Embryonic facial prominence (tissue), 1 donor: ENCODE results near the gene GPR157.
"Not testable (repeated sequence)": the region's sequence is repeated elsewhere in the genome, so short reads cannot be mapped to it uniquely, and the experiment has no call there.

Source experiments
- DNase-seq: peaks from one replicate; pipeline ENCODE4 v3.0.0-alpha.2; 2016; ENCODE audit errors: extremely low spot score

Gene GPR157

DNA sequence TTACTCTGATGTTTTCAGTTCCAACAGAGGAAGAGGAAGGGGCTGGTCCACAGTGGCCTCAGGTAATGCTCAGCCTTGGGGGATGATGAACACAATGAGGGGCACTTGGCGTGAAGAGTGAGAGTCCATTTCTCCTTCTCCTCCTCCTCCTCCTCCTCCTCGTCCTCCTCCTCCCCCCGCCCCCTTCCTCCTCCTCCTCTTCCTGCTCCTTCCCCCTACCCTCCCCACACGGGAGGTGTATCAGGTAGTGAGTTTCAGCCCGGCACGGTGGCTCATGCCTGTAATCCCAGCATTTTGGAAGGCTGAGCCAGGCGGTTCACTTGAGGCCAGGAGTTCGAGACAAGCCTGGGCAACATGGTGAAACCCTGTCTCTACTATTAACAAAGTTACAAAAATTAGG lies 17.3 kb upstream of the GPR157 start:
- no peak for DNase-seq

DNA sequence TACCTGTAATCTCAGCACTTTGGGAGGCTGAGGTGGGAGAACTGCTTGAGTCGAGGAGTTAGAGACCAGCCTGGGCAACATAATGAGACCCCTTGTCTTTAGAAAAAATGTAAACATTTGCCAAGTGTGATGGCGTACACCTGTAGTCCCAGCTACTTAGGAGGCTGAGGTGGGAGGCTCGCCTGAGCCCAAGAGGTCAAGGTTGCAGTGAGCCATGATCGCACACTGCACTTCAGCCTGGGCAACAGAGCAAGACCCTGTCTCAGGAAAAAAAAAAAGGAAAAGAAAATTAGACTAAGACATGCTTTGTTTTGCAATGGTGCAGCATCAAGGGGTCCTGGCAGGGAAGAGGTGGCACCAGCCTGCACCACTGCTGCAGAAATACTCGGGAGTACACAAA lies 16.8 kb upstream of the GPR157 start:
- no peak for DNase-seq

DNA sequence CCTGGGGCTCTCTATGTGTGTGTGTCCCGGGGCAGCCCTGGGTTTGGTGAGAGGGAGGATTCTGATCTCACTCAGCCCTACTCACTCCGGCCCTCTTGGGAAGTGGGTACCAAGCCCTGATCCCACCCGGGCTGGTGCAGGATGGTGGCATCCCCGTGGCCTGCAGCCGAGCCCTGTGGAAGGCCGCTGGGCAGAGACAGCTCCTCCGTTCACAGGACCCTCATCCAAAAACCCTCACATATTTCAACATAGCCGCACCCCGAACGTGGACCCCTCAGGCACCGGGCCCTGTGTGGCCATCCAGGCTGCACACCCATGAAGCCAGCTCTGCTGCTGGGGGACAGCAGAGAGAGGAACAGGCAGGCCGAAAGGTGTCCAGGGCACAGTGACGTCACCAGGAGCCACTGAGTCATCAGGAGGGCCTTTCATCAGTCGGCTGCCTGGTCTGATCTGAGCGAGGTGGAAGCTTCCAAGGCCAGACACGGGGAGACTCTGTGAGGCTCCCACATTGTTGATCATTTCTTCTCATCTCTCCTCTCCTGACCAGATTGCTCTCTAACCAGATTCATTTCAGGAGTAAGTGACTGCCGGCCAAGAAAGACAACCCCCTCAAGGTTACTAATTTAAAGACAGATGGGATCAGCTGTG lies 16.2 kb upstream of the GPR157 start:
- DNase-seq = no peak

DNA sequence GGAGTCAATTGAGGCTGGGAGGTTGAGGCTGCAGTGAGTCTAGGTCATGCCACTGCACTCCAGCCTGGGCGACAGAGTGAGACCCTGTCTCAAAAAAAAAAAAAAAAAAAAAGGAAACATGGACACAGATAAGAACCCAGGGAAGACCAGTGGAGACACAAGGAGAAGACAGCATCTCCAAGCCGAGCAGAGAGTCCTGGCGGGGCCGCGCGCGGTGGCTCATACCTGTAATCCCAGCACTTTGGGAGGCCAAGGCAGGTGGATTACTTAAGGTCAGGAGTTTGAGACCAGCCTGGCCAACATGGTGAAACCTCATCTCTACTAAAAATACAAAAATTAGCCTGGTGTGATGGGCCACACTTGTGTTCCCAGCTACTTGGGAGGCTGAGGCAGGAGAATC lies 15.6 kb upstream of the GPR157 start:
- DNase-seq = not testable (repeated sequence)

DNA sequence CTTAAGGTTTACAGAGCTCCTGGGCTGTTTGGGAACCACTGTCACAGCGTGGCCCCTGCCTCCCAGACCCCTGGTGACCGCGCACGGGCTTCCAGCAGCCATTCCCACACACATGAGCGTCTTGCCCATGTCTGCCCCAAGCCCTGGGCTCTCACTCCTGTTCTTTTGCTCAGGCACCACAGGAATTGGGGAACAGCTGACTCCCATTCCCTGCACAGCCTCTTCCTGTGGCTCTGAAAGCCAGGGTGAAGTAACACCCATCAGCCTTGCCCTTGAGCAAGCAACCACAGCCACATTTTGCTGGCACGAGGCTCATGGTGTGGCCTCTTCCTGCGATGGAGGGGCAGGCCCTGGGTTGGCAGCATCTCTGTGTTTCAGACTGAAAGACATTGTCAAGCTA lies 14.3 kb upstream of the GPR157 start:
- DNase-seq = no peak

DNA sequence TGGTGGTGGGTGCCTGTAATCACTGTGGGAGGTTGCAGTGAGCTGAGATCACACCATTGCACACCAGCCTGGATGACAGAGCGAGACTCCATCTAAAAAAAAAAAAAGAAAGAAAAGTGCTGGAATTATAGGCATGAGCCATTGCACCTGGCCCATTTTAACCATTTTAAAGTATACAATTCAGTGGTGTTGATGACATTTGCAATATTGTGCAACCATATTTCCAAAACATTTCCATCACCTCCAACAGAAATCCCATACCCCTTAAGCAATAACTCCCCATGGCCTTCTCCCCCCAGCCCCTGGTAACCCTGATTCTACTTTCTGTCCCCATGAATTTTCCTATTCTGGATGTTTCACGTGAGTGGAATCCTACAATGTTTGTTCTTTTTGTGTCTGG lies 11.0 kb upstream of the GPR157 start:
- DNase-seq = no peak

DNA sequence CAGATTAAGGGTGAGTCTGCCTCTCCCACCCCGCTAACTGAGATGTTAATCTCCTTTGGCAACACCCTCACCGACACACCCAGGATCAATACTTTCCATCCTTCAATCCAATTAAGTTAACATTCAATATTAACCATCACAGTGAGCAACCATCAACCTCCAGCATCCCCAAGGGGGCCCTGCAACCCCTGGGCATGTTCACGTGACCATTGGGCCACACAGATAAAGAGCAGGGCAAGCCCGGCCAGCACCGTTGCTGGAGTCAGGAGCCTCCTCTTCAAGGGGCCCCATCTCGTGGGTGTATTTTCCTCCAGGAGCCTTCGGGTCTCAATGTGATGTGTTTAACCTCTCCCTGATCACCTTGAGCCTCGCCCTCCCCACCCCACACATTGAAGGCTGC lies 8.0 kb upstream of the GPR157 start:
- no peak for DNase-seq

DNA sequence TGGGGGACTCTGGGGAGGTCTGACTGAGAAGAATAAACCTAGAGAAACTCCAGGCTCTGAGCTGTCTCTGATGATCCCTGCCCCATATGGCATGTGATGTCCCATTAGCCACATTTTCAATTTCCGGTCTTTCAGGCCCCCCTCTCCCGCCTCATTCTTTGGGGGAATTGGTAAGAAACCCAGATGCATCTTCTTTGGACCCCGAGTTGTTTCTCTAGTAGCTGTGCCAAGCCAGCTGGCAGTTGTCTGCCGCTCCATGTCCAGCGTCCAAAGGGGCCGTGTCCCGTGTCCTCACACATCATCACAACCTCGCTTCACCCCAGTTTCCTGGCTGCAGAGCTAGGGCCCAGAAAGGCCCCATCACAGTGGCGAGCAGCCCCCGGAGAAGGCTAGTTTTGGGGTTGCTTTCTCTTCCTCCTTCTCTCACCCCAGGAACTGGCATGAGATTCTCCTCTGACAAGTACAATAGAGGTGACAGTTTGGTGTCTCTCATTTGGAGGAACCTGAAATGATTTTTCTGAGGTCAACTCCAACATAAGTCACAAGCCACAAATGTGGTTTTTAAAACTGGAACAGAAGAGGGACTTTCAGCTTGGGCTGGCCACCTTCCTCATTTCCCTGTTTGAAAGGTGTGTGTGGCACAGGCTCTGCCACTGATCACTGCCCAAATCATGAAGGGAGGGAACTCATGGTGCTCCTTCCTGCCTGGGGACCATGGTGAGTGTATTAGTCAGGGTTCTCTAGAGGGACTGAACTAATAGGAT lies 6.4 kb upstream of the GPR157 start:
- no peak for DNase-seq

DNA sequence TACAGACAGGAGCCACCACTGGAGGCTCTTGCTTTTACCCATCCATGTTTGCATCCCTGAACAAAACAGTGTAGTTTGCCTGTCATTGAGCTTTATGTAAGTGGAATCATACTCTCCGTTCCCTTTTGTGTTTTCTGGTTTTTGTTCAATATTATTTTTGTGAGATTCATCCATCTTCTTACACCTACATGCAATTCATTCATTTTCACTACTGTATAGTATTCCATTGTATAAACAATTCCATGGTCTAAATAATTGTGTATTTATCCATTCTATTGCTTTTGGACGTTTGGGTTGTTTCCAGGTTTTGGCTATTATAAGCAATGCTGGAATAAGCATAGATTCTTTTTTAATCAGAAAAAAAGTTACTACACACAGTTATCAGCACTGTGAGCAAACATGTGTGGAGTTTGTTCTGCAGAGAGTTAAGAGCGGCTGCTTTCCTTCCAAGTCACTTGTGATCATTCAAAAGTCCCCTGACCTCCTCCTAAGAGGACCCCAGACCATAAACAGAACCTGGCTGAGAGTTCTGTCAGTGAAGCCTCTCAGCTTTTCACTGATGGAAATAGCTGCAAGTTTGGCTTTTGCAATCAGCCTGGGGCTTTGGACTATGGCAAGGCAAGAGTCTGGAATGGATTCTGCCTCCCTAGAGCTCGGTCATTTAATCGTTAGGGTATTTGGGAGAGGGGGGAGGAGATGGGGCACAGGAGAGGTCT lies 5.1 kb upstream of the GPR157 start:
- no peak for DNase-seq

DNA sequence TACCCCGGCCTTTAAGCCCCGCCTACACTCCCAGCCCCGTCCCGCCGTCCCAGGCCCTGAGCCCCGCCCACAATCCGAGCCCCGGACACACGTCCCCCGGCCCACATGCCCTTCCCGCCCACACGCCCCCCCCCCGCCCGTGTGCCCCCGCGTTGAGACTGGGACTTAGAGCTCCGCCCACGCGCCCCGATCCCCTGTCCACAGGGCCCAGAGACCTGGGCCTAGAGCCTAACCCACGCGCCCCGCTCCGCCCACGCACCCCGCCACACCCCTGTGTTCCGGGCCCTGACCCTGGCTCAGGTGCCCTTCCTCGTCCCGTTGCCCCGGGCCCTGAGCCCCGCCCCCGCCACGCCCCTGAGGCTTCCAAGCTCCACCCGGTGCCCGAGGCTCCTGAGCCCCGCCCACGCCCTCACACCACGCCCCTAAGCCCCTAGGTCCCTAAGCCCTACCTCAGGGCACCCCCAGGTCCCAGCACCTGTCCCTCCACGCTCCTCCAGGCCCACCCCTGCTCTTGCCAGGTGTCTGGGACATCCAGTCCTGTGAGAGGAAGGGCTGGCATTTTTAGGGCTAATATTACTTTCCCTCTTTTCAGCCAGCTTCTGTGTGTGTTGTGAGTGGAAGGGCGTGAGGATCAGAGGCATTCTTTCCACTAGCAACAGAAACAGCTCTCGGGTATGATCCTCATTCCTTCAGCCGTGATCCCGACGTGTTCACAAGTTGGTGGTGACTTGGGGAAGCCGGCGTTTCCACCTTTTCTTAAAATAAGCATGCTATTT lies 552 bp upstream of the GPR157 start:
- DNase-seq = no peak

DNA sequence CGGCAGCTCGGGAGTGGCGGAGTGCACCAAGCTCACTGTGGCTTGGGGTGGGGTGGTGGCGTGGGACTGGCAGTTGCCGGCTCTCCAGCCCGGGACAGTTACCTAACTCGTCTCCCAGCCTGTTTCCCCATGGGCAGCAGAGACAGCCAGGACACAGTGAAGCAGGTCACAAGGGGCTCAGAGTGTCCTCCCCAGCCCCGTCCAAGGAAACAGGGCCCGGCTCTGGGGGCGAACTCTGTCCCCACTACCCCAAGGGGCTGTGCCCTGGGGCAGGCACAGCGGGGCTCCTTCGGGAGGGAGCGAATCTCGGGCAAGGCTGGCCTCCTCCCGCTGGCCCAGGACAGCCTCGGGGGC lies 759 bp downstream of the GPR157 start:
- DNase-seq = no peak

DNA sequence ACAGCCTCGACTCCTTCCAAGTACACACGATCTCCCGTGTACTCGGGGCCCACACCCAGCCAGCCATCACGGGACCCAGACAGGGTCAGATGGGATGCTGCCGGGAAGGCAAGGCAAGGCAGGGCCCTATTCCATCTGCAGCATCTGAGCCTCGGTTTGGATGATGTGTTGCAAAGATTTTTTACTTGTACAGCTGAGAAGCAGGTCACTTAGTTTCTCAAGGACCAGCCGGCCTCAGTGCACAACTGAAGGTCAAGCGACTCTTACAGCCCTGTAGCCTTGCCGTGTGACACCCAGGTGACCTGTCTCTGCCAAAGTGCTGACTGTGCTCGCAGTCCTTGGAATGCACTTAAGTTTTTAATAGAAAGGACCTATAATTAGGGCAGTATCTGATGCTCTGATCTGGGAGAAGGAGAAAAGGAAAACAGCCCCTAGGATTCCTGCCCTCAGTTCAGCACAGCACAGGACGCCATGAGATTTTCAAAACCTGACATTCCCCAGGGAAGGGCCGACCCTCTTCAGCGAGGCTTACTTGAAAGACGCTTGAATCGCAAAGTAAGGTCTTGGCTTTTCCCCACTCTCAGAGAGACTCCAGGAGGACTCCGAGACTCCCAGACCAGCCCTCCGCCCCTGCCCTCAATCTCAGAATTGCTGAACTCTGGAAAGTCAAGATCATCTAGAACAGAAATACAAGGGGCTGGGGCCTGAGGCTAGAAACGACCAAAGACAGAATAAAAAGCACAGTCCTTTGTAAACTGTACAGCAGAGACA lies 1.3 kb downstream of the GPR157 start:
- no peak for DNase-seq

DNA sequence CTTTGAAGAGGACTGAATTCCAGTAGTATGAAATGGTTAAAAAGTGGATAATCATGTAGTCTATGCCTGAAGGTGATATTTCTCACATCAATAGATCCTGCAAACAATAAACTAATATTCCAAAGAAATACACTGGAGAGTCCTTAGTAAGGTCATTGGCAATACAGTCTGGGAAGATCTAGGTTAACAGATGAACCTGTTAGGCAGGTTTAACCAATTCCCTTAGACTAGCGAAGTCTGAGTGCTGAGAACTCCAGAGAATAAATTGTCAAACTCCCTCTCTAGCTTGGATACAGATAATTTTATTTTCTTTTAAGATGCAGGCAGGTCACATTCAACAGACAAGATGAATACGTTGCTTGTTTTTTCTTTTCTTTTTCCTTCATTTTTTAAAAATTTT lies 2.4 kb downstream of the GPR157 start:
- no peak for DNase-seq

DNA sequence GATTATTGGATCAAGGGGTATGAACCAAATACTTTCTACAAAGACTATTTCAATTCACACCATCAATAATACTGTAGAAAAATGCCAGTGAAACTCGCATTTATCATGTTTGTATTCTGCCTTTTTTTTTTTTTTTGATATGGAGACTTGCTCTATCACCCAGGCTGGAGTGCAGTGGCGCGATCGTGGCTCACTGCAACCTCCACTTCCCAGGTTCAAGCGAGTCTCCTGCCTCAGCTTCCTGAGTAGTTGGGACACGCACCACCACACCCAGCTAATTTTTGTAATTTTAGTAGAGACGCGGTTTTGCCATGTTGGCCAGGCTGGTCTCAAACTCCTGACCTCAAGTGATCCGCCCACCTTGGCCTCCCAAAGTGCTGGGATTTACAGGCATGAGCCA lies 3.1 kb downstream of the GPR157 start:
- DNase-seq = not testable (repeated sequence)

DNA sequence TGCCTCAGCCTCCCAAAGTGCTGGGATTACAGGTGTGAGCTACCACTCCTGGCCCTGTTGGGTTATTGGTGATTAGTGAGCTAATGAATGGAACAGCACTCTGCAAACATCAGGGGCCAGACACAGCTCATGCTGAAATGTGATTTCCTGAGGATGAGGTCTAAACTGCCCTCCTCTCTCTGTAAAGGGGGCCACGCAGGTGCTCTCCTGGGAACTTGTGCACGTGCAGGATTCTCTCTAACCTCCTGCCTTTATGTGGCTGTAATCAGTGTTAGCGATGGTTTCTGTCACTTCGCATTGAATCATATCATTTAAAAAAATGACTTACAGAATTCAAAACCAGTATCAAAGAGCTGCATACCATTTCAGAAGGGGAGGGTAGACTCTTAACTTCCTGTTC lies 3.6 kb downstream of the GPR157 start:
- DNase-seq = no peak

DNA sequence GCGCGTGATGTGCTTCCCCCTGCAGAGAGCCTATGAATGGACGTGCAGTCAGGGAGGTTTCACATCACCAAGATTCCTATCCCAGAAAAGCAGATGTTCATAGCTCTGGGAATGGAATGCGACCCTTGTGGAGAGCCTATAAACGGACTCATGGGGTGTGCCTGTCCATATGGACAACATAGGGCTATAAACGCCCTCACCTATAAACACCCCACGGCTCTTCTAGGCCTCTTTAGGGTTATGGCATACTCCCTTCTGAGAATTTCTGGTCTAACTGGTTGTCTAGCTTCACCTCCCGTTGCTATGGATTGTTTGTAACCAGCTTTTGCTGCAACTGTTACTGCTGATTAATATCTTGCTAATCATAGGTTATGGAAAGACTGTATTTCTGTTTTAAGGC lies 4.5 kb downstream of the GPR157 start:
- not testable (repeated sequence) for DNase-seq

DNA sequence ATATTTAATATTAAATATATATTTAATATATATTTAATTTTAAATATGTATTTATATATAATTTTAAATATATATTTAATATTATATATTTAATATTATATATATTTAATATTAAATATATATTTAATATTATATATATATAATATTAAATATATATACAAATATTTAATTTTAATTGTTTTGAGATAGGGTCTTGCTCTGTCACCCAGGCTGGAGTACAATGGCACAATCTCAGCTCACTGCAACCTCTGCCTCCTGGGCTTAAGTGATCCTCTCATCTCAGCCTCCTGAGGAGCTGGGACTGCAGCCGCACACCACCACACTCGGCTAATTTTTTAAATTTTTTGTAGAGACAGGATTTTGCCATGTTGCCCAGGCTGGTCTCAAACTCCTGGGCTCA lies 5.2 kb downstream of the GPR157 start:
- DNase-seq = not testable (repeated sequence)

DNA sequence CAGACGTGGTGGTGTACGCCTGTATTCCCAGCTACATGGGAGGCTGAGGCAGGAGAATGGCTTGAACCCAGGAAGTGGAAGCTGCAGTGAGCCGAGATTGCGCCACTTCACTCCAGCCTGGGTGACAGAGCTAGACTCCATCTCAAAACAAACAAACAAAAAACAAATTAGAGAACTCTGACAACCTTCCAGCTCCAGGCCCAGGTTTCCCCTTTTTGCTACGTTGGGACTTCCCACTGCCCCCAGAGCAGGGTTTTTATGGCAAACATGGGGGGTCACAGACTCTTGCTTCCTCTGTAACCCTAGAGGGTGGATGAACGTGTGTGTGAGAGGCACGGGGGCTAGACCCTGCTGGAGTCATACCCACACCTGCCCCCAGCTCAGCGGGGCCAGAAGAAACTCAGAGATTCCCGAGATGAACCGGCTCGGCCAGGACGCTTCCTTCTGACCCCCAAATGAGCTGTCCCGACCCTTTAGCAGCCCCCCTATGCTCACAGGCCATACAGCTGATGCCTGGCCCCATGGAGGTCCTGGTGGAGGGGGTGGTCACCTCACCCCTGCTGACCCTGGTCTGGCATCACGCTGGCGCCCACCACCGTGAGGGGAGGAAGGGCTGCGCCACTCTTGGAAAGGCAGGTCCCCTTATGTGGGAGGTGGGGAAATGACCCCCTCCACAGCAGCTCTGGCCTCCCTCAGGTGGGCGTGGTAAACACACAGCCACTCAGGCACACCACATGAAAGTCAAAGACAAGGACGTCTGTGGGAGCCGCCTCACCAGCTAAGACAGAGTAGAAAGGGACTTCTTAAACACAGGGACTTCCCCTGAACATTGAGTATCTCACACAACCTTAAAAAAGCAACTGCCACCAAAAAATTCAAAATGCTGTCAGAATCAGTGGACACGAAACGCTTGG lies 7.1 kb downstream of the GPR157 start:
- DNase-seq = no peak

DNA sequence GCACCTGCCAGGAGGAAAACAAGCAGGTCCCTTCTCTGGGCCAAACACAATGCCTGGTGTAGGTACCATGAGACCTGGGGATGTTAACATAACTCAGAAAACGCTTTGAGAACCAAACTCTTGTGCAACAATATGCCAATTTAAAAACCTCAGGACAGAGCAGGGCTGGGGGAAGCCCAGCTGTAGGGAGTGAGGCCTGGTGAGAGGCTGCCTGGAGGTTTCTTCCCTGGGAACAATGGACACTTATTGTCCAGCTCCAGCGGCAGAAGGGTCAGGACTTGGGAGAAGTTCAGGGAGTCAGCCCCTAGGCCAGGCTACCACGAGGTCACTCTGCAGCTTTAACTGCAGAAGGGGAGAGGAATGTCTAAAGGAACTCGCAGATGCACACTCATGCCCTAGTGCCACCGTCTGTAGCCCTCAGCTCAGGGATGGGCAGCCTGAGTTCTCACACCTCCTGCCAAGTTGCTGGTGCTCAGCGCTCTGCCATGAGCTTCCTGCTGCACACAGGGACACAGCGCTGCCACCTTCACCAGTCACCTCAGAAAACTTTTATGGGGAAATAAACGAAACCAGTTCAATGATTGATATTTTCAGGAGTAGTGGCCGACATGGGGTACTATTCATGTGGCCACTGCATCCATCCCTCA lies 8.5 kb downstream of the GPR157 start:
- no peak for DNase-seq

DNA sequence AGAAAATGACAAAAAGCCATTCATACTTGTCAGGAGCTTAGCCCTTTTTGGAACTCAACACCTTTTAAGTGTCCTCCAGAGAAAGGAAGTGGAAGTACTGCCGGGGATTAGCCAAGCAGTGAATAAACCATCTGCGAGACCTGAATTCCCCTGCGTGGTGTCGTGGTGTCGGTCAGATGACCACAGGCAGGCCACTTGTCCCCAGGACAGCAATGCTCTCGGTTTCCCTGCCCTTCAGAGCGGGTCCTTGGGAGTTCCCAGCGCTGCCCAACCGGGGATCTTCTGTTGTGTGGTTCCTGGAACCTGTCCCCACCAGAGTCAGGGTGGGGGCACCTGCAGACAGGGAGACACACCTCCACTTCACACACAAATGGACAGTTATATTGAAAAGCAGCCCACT lies 9.2 kb downstream of the GPR157 start:
- no peak for DNase-seq
